Brain microvascular endothelial cell (primary cell): ENCODE data around the gene ABHD13.

Experiments used
- DNase-seq: peaks from one replicate; pipeline ENCODE4 v3.0.0-alpha.2; 2020
- H3K27ac ChIP-seq: fragments of 250-450 bp; sonication (Bioruptor Pico); 2 replicates; pipeline ENCODE4 v1.5.1; 2020; ENCODE audit warnings: mild to moderate bottlenecking, moderate library complexity
- H3K27me3 ChIP-seq: fragments of 250-450 bp; sonication (Bioruptor Pico); replicated peaks from 2 replicates; pipeline ENCODE4 v1.5.1; 2020; ENCODE audit warnings: mild to moderate bottlenecking
- H3K36me3 ChIP-seq: fragments of 250-450 bp; sonication (Bioruptor Pico); replicated peaks from 2 replicates; pipeline ENCODE4 v1.5.1; 2020; ENCODE audit warnings: mild to moderate bottlenecking
- H3K4me3 ChIP-seq: 2 replicates; pipeline ENCODE4 v1.5.1; 2011; ENCODE audit warnings: low read depth, mild to moderate bottlenecking, control low read depth, low read length, moderate library complexity
- in situ Hi-C: cut with HindIII; loops from 2 replicates; pipeline ENCODE4 v1.10.0; 2017; ENCODE audit warnings: low sequenced_read_pairs, low pct_ligation_motif_present
- TF ChIP-seq, protein P1 (sequence below): IDR thresholded peaks from 2 replicates; pipeline ENCODE4 v1.5.1; 2011; ENCODE audit warnings: low read depth, mild to moderate bottlenecking, moderate library complexity, low read length, control low read depth, inconsistent platforms; ENCODE audit errors: missing control alignments

ABHD13 gene

DNA sequence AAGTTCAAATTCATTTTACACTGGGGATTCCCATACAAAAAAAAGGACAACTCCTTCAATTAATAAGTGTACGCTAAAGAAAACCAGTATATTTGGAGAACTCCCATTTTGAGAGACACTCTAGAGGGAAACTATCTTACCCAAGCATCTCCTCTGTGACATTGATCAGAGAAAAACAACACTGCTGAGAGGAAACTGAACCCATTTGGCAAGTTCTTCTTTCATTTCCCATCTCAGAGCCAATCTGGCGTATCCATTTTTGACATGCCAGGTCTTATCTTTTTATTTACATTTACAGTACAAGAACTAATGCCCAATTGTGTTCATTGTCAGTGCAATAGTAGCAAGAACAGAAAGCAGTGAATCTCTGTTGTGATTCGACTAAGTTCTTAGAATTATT, 33.0 kb upstream of the ABHD13 start:
- no peak overlapping the region for H3K27ac ChIP-seq
- no peaks in the 10 kb centered on the region for H3K27me3 ChIP-seq
- no peak overlapping the region for H3K4me3 ChIP-seq
- TF ChIP-seq, protein P1, sequence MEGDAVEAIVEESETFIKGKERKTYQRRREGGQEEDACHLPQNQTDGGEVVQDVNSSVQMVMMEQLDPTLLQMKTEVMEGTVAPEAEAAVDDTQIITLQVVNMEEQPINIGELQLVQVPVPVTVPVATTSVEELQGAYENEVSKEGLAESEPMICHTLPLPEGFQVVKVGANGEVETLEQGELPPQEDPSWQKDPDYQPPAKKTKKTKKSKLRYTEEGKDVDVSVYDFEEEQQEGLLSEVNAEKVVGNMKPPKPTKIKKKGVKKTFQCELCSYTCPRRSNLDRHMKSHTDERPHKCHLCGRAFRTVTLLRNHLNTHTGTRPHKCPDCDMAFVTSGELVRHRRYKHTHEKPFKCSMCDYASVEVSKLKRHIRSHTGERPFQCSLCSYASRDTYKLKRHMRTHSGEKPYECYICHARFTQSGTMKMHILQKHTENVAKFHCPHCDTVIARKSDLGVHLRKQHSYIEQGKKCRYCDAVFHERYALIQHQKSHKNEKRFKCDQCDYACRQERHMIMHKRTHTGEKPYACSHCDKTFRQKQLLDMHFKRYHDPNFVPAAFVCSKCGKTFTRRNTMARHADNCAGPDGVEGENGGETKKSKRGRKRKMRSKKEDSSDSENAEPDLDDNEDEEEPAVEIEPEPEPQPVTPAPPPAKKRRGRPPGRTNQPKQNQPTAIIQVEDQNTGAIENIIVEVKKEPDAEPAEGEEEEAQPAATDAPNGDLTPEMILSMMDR = no peak
- in situ Hi-C loops = no loop called here
- no peaks in the 10 kb centered on the region for H3K36me3 ChIP-seq
- DNase-seq = no peak

GRCh38 chr13:108188260-108188659, 29.9 kb upstream of the ABHD13 start:
- Histone ChIP-seq H3K27ac (no peak overlapping the region), H3K27me3 (no peaks in the 10 kb centered on the region), H3K4me3 (no peak overlapping the region), H3K36me3 (no peaks in the 10 kb centered on the region)
- TF ChIP-seq, protein P1 = no peak
- no peak for DNase-seq
- in situ Hi-C loops = no loop called here

- TF ChIP-seq, protein P1 = no peak
- in situ Hi-C loops = no loop called here
- H3K4me3 ChIP-seq = no peak overlapping the region
Measured at GRCh38 chr13:108190897-108191296, 27.3 kb upstream of the ABHD13 start.

GRCh38 chr13:108193806-108194205, 24.4 kb upstream of the ABHD13 start:
- no peak for DNase-seq
- Histone ChIP-seq H3K36me3 (no peaks in the 10 kb centered on the region), H3K4me3 (no peak overlapping the region), H3K27me3 (no peaks in the 10 kb centered on the region), H3K27ac (no peak overlapping the region)
- TF ChIP-seq, protein P1 = no peak
- in situ Hi-C loops = no loop called here

More at GRCh38 chr13:108190897-108191296, 27.3 kb upstream of the ABHD13 start:
- Histone ChIP-seq H3K27me3 (no peaks in the 10 kb centered on the region), H3K27ac (no peak overlapping the region), H3K36me3 (no peaks in the 10 kb centered on the region)
- no peak for DNase-seq

GRCh38 chr13:108194435-108194936, 23.7 kb upstream of the ABHD13 start:
- H3K4me3 ChIP-seq = no peak overlapping the region

GRCh38 chr13:108195146-108195545, 23.0 kb upstream of the ABHD13 start:
- Histone ChIP-seq H3K27ac (no peak overlapping the region), H3K27me3 (no peaks in the 10 kb centered on the region), H3K36me3 (no peaks in the 10 kb centered on the region), H3K4me3 (no peak overlapping the region)
- in situ Hi-C loops = no loop called here
- TF ChIP-seq, protein P1 = no peak
- no peak for DNase-seq

More at GRCh38 chr13:108194435-108194936, 23.7 kb upstream of the ABHD13 start:
- H3K27ac ChIP-seq = no peak overlapping the region
- TF ChIP-seq, protein P1 = no peak
- no peak for DNase-seq
- in situ Hi-C loops = no loop called here
- H3K27me3 ChIP-seq = no peaks in the 10 kb centered on the region
- no peaks in the 10 kb centered on the region for H3K36me3 ChIP-seq
